GM21717 (cell line): ENCODE data around the gene PIN4.
A peak's percentile ranks its signal among the peaks of the same experiment; 100 is the strongest.
"Not testable (repeated sequence)": the region's sequence is repeated elsewhere in the genome, so short reads cannot be mapped to it uniquely, and the experiment has no call there.

Experiments
- ATAC-seq: cut with Tn5 transposase; IDR thresholded peaks from one replicate; pipeline ENCODE4 v1.9.1; 2021; ENCODE audit warnings: mild to moderate bottlenecking, moderate library complexity; ENCODE audit not compliant: unreplicated experiment

Gene PIN4

GRCh38 chrX:72181178-72182125 lies at the start of gene PIN4:
PIN4 (plus strand) TSS chrX:72181757; CDS start chrX:72181786, 29 bp downstream.
- ATAC-seq, result peak; percentile 97

DNA sequence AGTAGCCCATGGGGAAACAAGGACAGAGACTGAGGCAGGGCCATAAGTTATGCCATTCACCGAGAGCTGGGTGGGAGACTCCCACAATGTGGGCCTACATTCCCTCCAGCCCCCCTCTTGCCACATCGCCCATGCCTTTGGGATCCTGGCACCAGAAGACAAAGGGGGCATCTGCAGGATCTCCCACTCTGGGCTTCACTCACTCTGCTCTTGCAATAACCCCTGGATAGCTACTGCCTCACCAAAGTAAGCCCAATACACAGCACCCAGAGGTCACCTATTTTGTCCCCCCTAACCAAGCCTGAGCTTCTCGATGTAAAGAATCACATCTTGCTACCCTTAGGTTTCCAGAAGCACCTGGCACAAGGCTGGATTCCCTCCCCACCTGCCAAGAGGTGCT lies 49.1 kb upstream of the PIN4 start:
- ATAC-seq, result no peak

- ATAC-seq, result no peak
Measured at GRCh38 chrX:72133851-72134546, 47.6 kb upstream of the PIN4 start.

GRCh38 chrX:72137846-72138495 lies 43.6 kb upstream of the PIN4 start:
- ATAC-seq, result no peak

DNA sequence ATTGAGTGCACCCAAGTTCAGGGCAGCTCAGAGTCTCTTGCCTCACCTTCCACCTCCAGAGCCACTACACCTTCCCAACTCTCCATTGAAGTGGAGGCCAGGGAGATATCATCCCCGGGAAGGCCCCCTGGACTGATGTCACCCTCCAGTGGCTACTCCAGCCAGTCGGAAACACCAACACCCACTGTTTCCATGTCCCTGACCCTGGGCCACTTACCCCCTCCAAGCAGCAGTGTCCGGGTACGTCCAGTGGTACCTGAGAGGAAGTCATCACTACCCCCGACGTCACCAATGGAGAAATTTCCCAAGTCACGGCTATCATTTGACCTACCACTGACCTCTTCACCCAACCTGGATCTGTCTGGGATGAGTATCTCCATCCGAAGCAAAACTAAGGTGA lies 42.0 kb upstream of the PIN4 start:
- no peak for ATAC-seq

DNA sequence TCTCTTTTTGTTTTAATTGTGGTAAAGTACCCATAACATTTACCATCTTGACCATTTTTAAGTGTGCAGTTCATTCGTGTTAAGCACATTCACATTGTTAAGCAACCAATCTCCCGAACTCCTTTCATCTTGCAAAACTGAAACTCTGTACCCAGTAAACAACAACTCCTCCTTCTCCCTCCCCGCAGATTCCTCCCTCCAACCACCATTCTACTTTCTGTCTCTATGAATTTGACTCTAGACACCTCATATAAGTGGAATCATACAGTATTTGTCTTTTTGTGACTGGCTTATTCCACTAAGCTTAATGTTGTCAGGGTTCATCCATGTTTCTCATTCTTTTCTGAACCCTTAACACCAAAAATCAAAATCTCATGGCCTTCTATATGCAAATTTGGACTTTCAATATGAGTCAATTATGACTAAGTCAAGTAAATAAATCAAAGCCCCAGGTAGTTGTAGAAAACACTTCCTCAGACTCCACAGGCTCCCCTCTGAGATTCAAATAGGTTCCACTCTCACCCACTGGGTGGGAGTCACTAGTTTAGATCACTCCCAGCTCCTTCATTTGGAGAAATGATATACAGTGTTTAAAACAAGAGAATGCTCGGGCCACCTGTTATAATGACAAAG lies 40.1 kb upstream of the PIN4 start:
- ATAC-seq, result peak; percentile 76

DNA sequence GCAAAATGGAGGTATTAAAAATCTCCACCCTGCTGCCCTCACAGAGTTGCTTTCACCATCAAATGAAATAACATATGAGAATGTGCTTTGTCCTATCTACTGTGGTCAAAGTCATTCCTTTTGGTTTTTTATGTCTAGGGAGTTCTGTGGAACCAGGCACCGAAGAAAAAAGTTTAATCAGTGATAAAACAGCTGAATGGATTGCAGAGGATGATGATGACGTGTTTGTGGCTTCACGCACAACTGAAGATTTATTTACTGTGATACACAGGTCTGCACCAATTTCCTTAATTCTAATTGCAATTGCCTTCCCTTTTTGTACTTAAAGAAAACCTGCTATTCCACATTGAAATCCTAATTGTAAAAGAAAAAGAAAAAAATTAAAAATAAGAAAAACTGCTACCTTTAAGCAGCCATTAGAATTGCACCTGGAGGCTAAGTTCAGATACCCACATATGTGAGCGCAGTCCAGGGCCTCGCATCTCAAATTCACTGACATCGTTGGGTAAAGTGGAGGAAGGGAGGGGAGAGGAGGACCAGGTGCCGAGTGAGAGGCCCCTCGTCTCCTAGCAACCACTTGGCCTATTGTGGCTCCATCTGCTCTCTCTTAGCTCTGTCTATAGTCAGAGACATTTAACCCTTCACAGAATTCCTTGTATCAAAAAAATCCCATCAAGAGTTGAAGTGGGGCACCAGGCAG lies 39.3 kb upstream of the PIN4 start:
- ATAC-seq, result no peak

GRCh38 chrX:72142794-72143608 lies 38.6 kb upstream of the PIN4 start:
- no peak for ATAC-seq

GRCh38 chrX:72143609-72143907 lies 38.0 kb upstream of the PIN4 start:
- no peak for ATAC-seq

GRCh38 chrX:72145181-72145580 lies 36.4 kb upstream of the PIN4 start:
- no peak for ATAC-seq

DNA sequence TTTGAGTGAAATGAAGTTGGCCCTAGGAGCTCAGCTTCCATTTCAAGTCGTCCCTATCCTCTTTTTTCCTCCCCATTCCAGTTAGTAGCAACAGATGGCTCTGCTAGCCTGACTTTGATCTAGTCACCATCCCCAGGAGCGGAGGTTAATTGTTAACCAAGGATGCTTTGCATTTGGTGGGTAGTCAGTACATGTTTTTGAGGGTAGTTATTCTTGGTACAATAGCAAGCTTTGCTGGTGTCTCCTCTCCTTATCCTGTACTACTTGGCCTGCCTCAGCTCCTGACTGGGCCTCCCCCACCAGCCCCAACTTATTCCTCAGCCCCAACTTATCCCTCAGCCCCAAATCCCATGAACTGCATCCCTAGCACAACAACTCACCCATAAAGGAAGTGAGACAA lies 35.0 kb upstream of the PIN4 start:
- ATAC-seq, result no peak

DNA sequence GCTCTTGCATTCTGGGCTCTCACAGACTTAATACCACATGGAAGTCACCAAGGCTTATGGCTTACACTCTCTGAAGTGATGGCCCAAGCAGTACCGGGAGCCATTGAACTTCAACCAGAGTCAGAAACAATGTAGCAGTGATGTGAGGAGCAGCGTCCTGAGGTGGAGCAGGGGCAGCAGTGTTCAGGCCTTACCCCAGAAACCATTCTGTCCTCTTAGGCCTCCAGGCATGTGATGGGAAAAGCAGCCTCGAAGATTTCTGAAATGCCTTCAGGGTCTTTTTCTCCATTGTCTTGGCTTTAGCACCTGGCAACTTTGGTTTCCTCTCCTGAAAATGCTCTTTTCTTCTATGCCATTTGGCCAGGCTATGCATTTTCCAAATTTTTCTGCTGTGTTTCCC lies 22.8 kb upstream of the PIN4 start:
- ATAC-seq, result no peak

GRCh38 chrX:72159769-72160168 lies 21.8 kb upstream of the PIN4 start:
- no peak for ATAC-seq

GRCh38 chrX:72165551-72165950 lies 16.0 kb upstream of the PIN4 start:
- no peak for ATAC-seq

DNA sequence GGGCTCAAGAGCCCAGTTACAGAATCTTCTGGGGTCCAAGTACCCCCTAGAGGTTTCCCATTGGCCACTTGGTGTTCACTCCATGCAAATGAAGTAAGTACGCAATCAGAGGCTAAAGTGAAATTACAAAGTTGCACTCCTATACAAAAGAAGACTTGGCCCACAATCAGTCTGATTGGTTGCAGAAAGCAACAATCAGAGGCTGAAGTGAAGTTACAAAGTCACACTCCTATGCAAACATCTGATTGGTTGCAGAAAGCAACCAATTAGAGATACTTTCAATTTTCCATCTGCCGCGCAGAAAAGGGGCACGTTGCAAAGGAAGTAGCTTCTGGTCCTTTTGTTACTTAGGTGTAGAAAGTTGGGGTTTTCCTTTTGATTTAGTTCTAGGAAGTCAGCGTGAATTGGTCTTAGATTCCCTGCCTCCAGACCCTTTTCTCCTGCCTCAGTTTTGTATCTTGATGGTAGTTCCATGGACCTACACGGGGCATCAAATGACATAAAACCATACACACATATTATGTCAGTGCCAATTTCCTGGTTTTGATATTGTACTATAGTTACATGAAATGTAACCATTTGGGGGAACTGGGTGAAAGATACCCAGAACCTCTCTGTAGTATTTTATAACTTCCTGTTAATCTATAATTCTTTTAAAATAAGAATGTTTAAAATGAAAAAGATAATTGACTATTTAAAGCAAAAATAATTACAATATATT lies 12.4 kb upstream of the PIN4 start:
- ATAC-seq, result no peak

GRCh38 chrX:72176289-72176688 lies 5.3 kb upstream of the PIN4 start:
- ATAC-seq, result not testable (repeated sequence)

- ATAC-seq, result no peak
Measured at GRCh38 chrX:72176981-72177380, 4.6 kb upstream of the PIN4 start.

- ATAC-seq, result no peak
Measured at GRCh38 chrX:72180539-72180938, 1.0 kb upstream of the PIN4 start.

DNA sequence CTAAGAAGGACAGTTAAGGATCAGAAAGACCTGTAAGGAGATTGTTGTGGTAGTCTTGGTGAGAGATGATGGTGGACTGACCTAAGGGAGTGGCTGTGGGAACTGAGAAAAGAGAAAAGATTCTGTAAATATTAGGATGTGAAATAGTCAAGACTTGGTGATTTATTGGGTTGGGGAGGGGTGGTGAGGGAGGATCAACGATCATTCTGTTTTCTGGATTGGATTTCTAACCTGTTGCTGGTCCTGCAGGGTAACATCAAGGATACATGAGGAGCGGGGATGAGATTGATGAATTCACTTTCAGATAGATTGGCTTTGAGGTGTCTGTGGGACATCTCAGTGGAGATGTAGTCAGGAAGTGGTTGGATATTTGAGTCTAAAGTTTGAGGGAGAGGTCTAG lies 1.4 kb downstream of the PIN4 start:
- no peak for ATAC-seq
